ENCODE measurements around the gene IL2RA.

- no peak for TF ChIP-seq NCOR1 (IDR thresholded peaks at IDR 0.05)
- TF ChIP-seq CBX8 (IDR thresholded peaks at IDR 0.05; ENCODE audit: borderline replicate concordance, extremely low read depth, low read depth, low read length, poor library complexity, severe bottlenecking), result no peak
- no peak for TF ChIP-seq EP300 (IDR thresholded peaks at IDR 0.05; ENCODE audit: low read length)
- no peak for TF ChIP-seq RAD21 (CRISPR knock-in tag; conservative IDR thresholded peaks at IDR 0.05 in 1 of 2, IDR thresholded peaks at IDR 0.05 in 1 of 2)
- no peak for TF ChIP-seq ZBTB7A (IDR thresholded peaks at IDR 0.05; ENCODE audit: borderline replicate concordance, control insufficient read depth, low read depth, low read length)
- TF ChIP-seq BCLAF1 (IDR thresholded peaks at IDR 0.05; ENCODE audit: borderline replicate concordance in 1 of 2, control insufficient read depth in 1 of 2, low read depth in 2 of 2, low read length in 1 of 2), result no peak
- TF ChIP-seq ZNF3 (CRISPR knock-in tag; IDR thresholded peaks at IDR 0.05), result no peak
- no peak for TF ChIP-seq PCBP2 (IDR thresholded peaks at IDR 0.05; ENCODE audit: low read depth, low read length, poor library complexity, severe bottlenecking)
- TF ChIP-seq TBP (optimal IDR thresholded peaks at IDR 0.05; ENCODE audit: low read depth, low read length), result no peak
- no peak for TF ChIP-seq NRF1 (conservative IDR thresholded peaks at IDR 0.05 in 1 of 2, IDR thresholded peaks at IDR 0.05 in 1 of 2)
- TF ChIP-seq CTCF (IDR thresholded peaks at IDR 0.05 in 2 of 3, conservative IDR thresholded peaks at IDR 0.05 in 1 of 3; ENCODE audit: insufficient read depth in 2 of 3, low read depth in 1 of 3, low read length in 3 of 3), result no peak
- no peak for TF ChIP-seq BRCA1 (IDR thresholded peaks at IDR 0.05)
- no peak for TF ChIP-seq BRCA1 (CRISPR knock-in tag; IDR thresholded peaks at IDR 0.05)
- TF ChIP-seq RERE (CRISPR knock-in tag; IDR thresholded peaks at IDR 0.05; ENCODE audit: borderline replicate concordance), result no peak
Observed at GRCh38 chr10:6108072-6108471, 45.9 kb upstream of the IL2RA start.
